DND-41 (cell line): ENCODE results near the gene PCDHGA12.

Source experiments
- CTCF ChIP-seq: IDR thresholded peaks from 2 replicates; pipeline ENCODE4 v1.5.1; 2012; ENCODE audit warnings: borderline replicate concordance, low read length, moderate library complexity, mild to moderate bottlenecking; ENCODE audit not compliant: poor library complexity, severe bottlenecking; ENCODE audit errors: extremely low read depth
- EZH2 ChIP-seq: IDR thresholded peaks from 3 replicates; pipeline ENCODE4 v1.6.1; 2012; ENCODE audit warnings: borderline replicate concordance, low read depth, mild to moderate bottlenecking, moderate library complexity, low read length, inconsistent platforms; ENCODE audit not compliant: severe bottlenecking

- TF ChIP-seq CTCF = no peak
- TF ChIP-seq EZH2 = no peak
These were observed 979 bp downstream of the PCDHGA12 start for GRCh38 chr5:141431286-141431685.
